ENCODE results near the gene ASB1. TPM values are rescaled to one million over a fixed set of nuclear protein-coding genes. Genes with fewer than 3 reads are reported as not detected.

ASB1 gene
- total and polyA plus RNA-seq, 9 of the 15 experiments (the other 6 are each of a cell fraction or from before 2014, with no cell fraction given) = 6.3 to 37.7 (median 23.9) TPM

GRCh38 chr2:238467792-238468191 is 41.1 kb downstream of the ASB1 start:
- in situ Hi-C loops (cut with MboI) (no loop called here), intact Hi-C loops (cut with micrococcal nuclease) (no loop called here)
- FAIRE-seq (no peak), ATAC-seq (no peak), DNase-seq (ENCODE audit: extremely low read depth in 1 of 4, low spot score in 3 of 4) (no peak)
- Histone ChIP-seq H2AFZ (ENCODE audit: low read depth, low read length) (no peak overlapping the region), H3K4me2 (ENCODE audit: insufficient read depth, low read length) (no peak overlapping the region), H3K9ac (ENCODE audit: insufficient read depth in 1 of 2, low read depth in 2 of 2, low read length in 2 of 2) (no peak overlapping the region), H3K79me2 (ENCODE audit: control insufficient read depth, insufficient read depth, low read length) (no peaks in the 10 kb centered on the region), H3K4me1 (replicated peaks in 1 of 2; ENCODE audit: control insufficient read depth in 2 of 2, insufficient read depth in 2 of 2, low read length in 2 of 2) (no peaks in the 10 kb centered on the region), H3K27me3 (ENCODE audit: control insufficient read depth in 2 of 2, insufficient read depth in 2 of 2, low read length in 2 of 2) (peaks cover 0 to 11% of the 10 kb centered on the region in 2 experiments; a peak in 2 of 5 replicates), H3K9me1 (ENCODE audit: control insufficient read depth, insufficient read depth, low read length) (no peaks in the 10 kb centered on the region), H3K36me3 (ENCODE audit: control insufficient read depth, insufficient read depth, low read length) (no peaks in the 10 kb centered on the region), H3K4me3 (no peak overlapping the region), H4K20me1 (replicated peaks; ENCODE audit: control insufficient read depth, insufficient read depth, low read length) (no peaks in the 10 kb centered on the region), H3K9me3 (replicated peaks; ENCODE audit: control insufficient read depth, insufficient read depth, low read depth, low read length) (no peaks in the 10 kb centered on the region), H3K27ac (ENCODE audit: extremely low read depth, low read depth, low read length) (no peak overlapping the region)
- WGBS (ENCODE audit: insufficient coverage, low coverage, missing lambda C conversion rate) = 7% methylated on average over 1 of the region's 1 CpG
- TF ChIP-seq YY1 (IDR thresholded peaks at IDR 0.05; ENCODE audit: borderline replicate concordance in 1 of 3, control insufficient read depth in 1 of 3, extremely low read depth in 1 of 3, insufficient read depth in 3 of 3, insufficient read length in 1 of 3, insufficient replicate concordance in 2 of 3, low read depth in 1 of 3, low read length in 2 of 3) = no peak
- TF ChIP-seq U2AF2 (optimal IDR thresholded peaks at IDR 0.05; ENCODE audit: low read depth, low read length) = no peak
- no peak for TF ChIP-seq JUN (IDR thresholded peaks at IDR 0.05; ENCODE audit: borderline replicate concordance, low read depth, low read length)
- TF ChIP-seq JUN (CRISPR knock-in tag; IDR thresholded peaks at IDR 0.05; ENCODE audit: borderline replicate concordance) = no peak
- no peak for TF ChIP-seq ZNF609 (CRISPR knock-in tag; IDR thresholded peaks at IDR 0.05; ENCODE audit: borderline replicate concordance)
- no peak for TF ChIP-seq NFXL1 (CRISPR knock-in tag; IDR thresholded peaks at IDR 0.05)
- TF ChIP-seq ARID1B (IDR thresholded peaks at IDR 0.05) = no peak
- no peak for TF ChIP-seq ZNF75A (CRISPR knock-in tag; IDR thresholded peaks at IDR 0.05)
- TF ChIP-seq CC2D1A (IDR thresholded peaks at IDR 0.05) = no peak
- ChIA-PET POLR2A (no interaction called here), CTCF (ENCODE audit: low intra/inter-chr PET ratio) (no interaction called here)
- BruUV-seq (replicated peaks) = no TSS peak
